ENCODE data around the gene TRHDE. TPM values are rescaled to one million over a fixed set of nuclear protein-coding genes. Genes with fewer than 3 reads are reported as not detected.

Gene TRHDE
- total RNA-seq, 4 donors from 2014 or later: under 0.01 to 0.95 (median 0.50) TPM; not detected in 1

DNA sequence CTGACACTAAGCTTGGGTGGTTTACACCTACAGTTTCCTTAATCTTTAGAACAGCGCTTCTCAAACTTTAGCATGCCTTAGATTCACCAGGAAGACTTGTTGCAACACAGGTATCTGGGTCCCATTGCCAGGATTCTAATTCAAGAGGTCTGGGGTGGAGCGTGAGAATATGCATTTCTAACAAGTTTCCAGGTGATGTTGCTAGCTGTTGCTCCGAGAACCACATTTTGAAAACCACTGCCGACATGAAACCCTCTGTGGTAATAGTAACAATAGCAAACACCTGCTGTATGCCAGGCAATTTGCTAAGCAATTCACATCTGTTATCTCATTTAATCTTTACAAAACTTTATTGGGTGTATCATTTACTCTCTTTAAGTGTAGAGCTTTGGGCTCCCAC is 58.6 kb downstream of the TRHDE start:
- intact Hi-C loops (cut with DNase I): no loop called here
- H3K4me1 ChIP-seq: no peaks in the 10 kb centered on the region
- WGBS, 2 donors: 72 to 87% methylated on average over 4 of the region's 4 CpGs
- no peaks in the 10 kb centered on the region for H3K27me3 ChIP-seq
- TF ChIP-seq POLR2A (IDR thresholded peaks at IDR 0.05): no peak
- TF ChIP-seq, protein P1, sequence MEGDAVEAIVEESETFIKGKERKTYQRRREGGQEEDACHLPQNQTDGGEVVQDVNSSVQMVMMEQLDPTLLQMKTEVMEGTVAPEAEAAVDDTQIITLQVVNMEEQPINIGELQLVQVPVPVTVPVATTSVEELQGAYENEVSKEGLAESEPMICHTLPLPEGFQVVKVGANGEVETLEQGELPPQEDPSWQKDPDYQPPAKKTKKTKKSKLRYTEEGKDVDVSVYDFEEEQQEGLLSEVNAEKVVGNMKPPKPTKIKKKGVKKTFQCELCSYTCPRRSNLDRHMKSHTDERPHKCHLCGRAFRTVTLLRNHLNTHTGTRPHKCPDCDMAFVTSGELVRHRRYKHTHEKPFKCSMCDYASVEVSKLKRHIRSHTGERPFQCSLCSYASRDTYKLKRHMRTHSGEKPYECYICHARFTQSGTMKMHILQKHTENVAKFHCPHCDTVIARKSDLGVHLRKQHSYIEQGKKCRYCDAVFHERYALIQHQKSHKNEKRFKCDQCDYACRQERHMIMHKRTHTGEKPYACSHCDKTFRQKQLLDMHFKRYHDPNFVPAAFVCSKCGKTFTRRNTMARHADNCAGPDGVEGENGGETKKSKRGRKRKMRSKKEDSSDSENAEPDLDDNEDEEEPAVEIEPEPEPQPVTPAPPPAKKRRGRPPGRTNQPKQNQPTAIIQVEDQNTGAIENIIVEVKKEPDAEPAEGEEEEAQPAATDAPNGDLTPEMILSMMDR (IDR thresholded peaks at IDR 0.05): no peak
- H3K9me3 ChIP-seq: no peaks in the 10 kb centered on the region
- no peak for DNase-seq
- no peaks in the 10 kb centered on the region for H3K36me3 ChIP-seq
- no peak overlapping the region for H3K27ac ChIP-seq
- no peak overlapping the region for H3K4me3 ChIP-seq

DNA sequence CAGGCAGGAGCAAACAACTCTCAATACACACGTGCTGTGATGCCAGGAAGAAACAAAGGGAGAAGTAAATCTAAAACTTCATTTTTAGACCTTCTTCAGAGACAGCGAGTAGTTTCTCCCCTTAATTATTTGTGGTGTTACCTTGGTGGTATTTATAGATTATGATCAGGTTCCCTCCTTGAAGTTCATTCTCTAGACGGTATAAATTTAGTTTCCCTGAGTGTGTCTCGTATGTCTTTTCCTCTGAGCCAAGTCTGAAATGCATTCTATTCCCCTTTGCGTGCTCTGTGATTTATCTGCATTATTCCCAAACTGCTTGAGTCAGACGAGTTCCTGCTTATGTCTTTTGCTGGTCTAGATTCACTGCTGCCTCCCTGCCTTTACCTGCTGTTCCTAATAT is 65.2 kb downstream of the TRHDE start:
- no peak for DNase-seq
- intact Hi-C loops (cut with DNase I): no loop called here
- Histone ChIP-seq H3K36me3 (no peaks in the 10 kb centered on the region), H3K4me1 (no peaks in the 10 kb centered on the region), H3K27me3 (no peaks in the 10 kb centered on the region), H3K9me3 (no peaks in the 10 kb centered on the region), H3K27ac (no peak overlapping the region), H3K4me3 (no peak overlapping the region)
- WGBS, 2 donors: 60 to 66% methylated on average over 6 of the region's 6 CpGs
- TF ChIP-seq, protein P1 (IDR thresholded peaks at IDR 0.05): no peak
- TF ChIP-seq POLR2A (IDR thresholded peaks at IDR 0.05): no peak

DNA sequence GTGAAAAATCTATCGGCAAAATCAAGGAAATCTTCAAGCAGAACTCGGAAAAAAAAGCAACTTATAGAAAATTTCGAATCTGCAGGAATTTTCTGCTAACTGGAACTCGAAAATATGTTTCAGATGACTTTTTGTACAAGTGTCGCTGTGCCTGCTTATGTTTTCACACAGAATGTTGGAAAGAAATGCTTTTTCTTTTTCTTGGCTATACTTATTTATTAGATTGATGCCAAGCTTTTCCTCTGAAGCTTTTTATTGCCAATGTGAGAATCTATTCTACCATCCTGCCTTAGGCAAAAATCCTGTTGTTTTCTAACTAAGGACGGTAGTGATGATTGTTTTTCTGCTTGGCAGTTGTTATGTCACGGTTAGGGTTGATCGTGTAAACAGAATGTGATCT is 65.8 kb downstream of the TRHDE start:
- intact Hi-C loops (cut with DNase I): no loop called here
- DNase-seq: no peak
- no peaks in the 10 kb centered on the region for H3K36me3 ChIP-seq
- no peak overlapping the region for H3K4me3 ChIP-seq
- H3K27me3 ChIP-seq: no peaks in the 10 kb centered on the region
- H3K4me1 ChIP-seq: no peaks in the 10 kb centered on the region
- no peaks in the 10 kb centered on the region for H3K9me3 ChIP-seq
- no peak for TF ChIP-seq POLR2A (IDR thresholded peaks at IDR 0.05)
- TF ChIP-seq, protein P1 (IDR thresholded peaks at IDR 0.05): no peak
- no peak overlapping the region for H3K27ac ChIP-seq
- WGBS, 2 donors: 62 to 73% methylated on average over 8 of the region's 8 CpGs

DNA sequence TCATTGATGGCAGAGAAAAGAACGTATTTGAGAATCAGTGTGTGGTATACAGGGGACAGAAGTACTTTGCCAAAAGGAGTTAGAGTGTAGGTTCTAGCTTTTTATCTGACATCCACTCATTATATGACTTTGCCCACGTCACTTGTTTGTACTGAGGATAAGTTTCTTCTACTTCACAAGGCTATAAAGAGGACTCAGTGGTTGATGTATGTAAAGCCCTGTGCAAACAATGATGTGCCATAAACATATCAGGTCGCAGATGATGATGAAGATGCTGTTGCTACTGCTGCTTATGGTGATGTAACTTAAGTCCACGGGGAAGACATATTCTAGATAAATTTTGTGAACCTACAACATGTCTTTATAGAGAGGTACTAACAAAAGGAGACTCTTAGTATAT is 66.3 kb downstream of the TRHDE start:
- intact Hi-C loops (cut with DNase I): no loop called here
- Histone ChIP-seq H3K9me3 (no peaks in the 10 kb centered on the region), H3K27ac (no peak overlapping the region), H3K4me1 (no peaks in the 10 kb centered on the region), H3K27me3 (no peaks in the 10 kb centered on the region), H3K4me3 (no peak overlapping the region), H3K36me3 (no peaks in the 10 kb centered on the region)
- 60 to 66% methylated on average over 4 of the region's 4 CpGs for WGBS, 2 donors
- no peak for DNase-seq
- TF ChIP-seq POLR2A (IDR thresholded peaks at IDR 0.05): no peak
- TF ChIP-seq, protein P1 (IDR thresholded peaks at IDR 0.05): no peak

DNA sequence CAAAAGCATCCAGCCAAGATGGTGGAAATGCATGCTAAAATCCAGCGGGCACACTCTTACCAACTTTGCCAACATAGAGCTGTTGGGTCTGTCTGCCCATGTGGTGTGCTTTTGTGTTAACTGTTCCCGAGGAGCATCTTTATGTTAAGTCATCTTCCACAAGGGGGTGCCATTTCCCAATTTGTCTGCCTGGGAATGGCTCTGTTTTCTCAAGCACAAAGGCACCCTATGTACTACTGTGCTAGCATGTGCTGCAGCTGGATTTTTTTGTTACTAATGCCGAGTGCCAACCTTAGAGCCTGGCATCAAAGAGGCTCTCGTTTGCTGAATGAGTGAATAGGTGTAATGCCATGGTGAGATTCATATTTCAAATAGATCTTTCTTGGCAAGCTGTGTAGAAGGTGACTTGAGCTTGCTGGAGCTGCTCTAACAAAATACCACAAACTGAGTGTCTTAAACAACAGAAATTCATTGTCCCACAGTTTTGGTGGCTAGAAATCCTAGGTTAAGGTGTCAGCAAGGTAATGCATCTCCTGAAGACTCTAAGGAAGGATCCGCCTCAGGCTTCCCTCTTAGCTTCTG is 74.3 kb downstream of the TRHDE start:
- Histone ChIP-seq H3K9me3 (no peaks in the 10 kb centered on the region), H3K27me3 (no peaks in the 10 kb centered on the region), H3K4me1 (no peaks in the 10 kb centered on the region), H3K36me3 (no peaks in the 10 kb centered on the region), H3K27ac (no peak overlapping the region), H3K4me3 (no peak overlapping the region)
- 31 to 33% methylated on average over 5 of the region's 5 CpGs for WGBS, 2 donors
- no peak for DNase-seq
- intact Hi-C loops (cut with DNase I): no loop called here
- no peak for TF ChIP-seq POLR2A (IDR thresholded peaks at IDR 0.05)
- TF ChIP-seq, protein P1 (IDR thresholded peaks at IDR 0.05): peak in 3 of 6 experiments; percentile 19 to 45 (median 32)
